ENCODE results near the gene KHDC4.

DNA sequence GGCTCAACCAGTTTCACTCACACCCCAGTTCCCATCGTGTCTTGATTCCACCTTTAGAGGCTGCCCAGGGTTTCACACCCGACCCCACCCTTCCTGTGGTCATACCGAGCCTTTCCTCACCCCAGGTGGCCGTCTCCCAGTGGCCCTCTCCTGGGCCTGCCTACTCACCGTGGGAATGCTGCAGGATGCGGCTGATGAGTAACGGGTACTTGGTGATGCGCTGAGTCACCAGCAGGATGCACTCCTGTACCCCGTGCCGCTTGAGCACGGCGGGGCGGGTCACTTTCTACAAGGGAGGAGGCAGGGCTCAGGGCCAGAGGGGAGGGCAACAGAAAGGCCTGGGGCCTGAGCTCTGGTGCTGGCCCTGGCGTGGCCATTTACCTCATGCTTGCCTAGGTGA lies 27.7 kb upstream of the KHDC4 start:
- no peak for TF ChIP-seq GATA3 (IDR thresholded peaks at IDR 0.05; ENCODE audit: low read depth, low read length)
- no peak for TF ChIP-seq GATA2 (IDR thresholded peaks at IDR 0.05; ENCODE audit: low read depth, low read length)
